ENCODE measurements around the gene HJURP.

GRCh38 chr2:233811087-233811486 is 43.2 kb downstream of the HJURP start:
- TF ChIP-seq CTCF (IDR thresholded peaks at IDR 0.05) (no peak), POLR2A (IDR thresholded peaks at IDR 0.05) (no peak)
